H54 (cell line): ENCODE measurements around the gene ABCB8.

Experiments used
- DNase-seq: peaks from one replicate; pipeline ENCODE4 v3.0.0; 2011; ENCODE audit warnings: low spot score, mixed read lengths; ENCODE audit not compliant: insufficient read length
- FAIRE-seq: peaks from 3 replicates; lab custom pipeline; 2011; peaks lifted over from hg19 to GRCh38; lab: Jason Lieb, UNC
- POLR2A ChIP-seq: IDR thresholded peaks from 2 replicates; pipeline ENCODE4 v1.6.1; 2011; ENCODE audit warnings: low read depth, mild to moderate bottlenecking, low read length

The ABCB8 gene

GRCh38 chr7:151078233-151079040, 50.2 kb downstream of the ABCB8 start:
- 0 out of 2 replicates have a peak, but pooled peaks have one; percentile 1 for TF ChIP-seq POLR2A
- FAIRE-seq (no peak), DNase-seq (no peak)

DNA sequence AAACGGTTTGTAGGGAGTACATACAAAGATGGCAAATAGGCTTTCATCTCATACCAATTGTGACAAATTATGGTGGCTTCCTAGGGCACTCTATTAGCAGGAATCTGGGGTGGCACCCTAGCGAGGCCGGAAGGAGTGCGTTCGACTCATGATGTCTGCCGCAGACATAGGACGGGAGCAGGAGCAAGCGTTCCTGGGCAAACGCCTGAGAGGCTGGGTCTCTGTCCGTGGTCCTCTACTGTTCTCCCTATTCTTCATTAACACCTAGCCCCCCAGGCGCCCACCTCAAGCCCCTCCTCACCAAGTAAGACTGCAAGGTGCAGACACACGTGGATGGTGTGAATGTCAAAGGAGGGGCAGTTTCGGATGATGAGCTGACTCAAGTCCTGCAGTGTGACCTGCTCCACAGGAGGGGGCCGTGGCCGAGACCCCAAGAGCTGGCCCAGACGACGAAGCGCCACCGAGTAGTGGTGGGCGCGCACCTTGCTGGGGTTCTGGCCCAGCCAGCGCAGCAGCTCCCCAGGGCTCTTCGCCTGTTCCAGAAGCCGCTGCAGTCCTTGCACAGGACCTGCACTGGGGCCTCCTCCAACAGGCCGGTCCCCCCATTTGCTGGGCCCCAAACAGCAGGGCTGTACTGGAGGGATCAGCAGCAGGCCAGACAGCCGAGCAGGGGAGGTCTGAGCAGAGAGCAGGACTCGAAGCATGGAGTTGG, 51.1 kb downstream of the ABCB8 start:
- DNase-seq = no peak
- no peak for FAIRE-seq
- TF ChIP-seq POLR2A = no peak

DNA sequence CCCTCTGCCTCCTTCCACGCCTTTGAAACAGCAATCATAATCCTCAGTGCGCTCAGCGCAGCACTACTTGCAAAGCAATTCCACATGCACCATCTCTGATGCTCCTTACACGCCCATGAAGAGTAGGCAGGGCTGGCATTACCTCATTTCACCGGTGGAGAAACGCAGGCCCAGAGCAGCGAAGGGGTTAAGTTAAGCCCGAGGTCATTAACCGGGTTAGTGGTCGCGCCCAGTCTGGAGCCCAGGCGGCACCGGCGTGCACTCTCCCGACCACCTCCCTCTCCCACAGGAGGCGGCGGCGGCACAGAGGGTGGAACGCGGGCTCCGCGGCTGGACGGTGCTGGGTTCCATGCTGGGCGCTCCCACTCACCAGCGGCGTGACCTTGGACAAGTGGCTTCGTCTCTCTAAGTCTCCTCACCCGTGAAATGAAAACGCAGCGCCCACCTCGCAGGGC, 51.8 kb downstream of the ABCB8 start:
- DNase-seq = no peak

DNA sequence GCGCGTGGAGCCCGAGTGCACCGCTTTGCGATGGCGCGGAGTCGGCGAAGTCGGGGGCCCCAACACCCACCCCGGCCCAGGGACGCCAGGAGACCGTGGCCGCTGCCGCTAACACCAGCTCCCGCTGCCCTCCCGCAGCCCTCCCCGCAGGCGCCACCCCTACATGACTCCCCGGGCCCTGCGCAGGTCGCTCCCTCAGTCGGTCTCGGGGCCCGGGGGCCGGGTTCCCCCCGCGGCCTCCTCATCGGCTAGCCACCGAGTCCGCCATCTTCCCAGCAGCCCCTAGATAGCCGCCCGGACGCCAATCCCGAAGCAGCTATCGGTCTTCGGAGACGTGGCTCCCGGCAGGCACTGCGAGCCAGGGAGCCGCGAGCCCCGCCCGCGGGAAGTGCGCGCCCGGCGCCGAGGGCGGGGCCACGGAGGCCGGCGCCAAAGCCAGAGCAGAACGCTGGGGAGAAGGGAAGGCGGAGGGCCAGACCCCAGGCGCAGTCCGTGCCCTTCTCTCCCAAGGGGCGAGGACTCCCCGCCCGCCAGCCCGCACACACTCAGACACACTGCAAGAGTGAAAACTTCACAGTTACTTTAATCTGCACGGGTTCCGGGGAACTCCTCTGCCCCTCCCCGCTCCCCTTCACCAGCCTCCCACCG, 52.4 kb downstream of the ABCB8 start, which contains the start of gene FASTK:
Gene FASTK (minus strand): TSS at position 288 of the 648 bp plus-strand sequence. CDS start 43 bp downstream, at position 245.
- TF ChIP-seq POLR2A = peak; percentile 87
- FAIRE-seq = no peak

More for the DNA sequence above, 51.8 kb downstream of the ABCB8 start:
- no peak for FAIRE-seq
- no peak for TF ChIP-seq POLR2A

GRCh38 chr7:151081170-151082101, 53.2 kb downstream of the ABCB8 start:
- DNase-seq (no peak), FAIRE-seq (no peak)
- 0 out of 2 replicates have a peak, but pooled peaks have one; percentile 3 for TF ChIP-seq POLR2A

More for the DNA sequence above, 52.4 kb downstream of the ABCB8 start, which contains the start of gene FASTK:
- DNase-seq = peak; percentile 94

DNA sequence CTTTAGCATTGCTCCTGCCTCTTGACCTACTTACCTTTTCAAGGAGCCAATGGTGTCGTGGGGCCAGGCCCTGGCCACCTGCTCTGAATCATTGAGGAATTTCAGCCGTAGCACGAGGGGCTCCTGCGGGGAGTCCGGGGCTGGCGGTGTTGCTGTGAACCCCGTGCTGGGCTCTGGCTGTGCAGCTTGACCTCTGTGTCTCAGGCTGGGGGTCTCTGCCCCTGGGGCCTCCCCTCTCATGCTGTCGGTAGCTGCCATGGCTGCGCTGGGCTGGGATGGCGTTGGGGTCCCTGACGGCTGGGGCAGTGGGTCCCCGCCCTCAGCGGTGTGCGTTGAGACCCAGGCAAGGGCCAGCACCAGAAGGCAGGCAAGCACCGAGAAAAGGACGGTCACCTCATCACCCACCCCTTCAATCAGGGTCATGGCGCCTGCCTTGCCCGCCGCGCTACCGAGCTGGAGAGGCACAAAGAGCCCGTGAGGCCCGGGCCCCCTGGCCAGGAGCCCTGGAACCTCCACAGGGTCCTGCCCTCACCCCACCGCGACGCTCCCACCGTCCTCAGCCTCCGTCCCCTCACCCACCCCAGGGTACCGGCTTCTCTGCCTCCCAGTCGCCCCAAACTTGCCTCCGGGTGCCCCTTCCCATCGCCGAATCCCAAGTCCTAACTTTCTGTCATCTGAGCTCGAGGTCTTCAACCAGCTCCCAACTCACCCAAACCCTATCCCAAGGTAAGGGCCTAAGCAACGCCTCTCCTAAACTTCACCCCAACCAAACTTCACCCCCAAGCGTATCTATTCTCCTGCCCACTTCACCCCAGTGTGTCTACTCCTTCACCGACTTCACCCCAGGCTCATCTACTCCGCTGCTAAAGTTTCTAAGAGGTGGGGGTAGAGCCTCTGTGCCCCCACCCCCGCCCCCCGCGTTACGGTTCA, 54.2 kb downstream of the ABCB8 start:
- FAIRE-seq (no peak), DNase-seq (no peak)
- TF ChIP-seq POLR2A = no peak

DNA sequence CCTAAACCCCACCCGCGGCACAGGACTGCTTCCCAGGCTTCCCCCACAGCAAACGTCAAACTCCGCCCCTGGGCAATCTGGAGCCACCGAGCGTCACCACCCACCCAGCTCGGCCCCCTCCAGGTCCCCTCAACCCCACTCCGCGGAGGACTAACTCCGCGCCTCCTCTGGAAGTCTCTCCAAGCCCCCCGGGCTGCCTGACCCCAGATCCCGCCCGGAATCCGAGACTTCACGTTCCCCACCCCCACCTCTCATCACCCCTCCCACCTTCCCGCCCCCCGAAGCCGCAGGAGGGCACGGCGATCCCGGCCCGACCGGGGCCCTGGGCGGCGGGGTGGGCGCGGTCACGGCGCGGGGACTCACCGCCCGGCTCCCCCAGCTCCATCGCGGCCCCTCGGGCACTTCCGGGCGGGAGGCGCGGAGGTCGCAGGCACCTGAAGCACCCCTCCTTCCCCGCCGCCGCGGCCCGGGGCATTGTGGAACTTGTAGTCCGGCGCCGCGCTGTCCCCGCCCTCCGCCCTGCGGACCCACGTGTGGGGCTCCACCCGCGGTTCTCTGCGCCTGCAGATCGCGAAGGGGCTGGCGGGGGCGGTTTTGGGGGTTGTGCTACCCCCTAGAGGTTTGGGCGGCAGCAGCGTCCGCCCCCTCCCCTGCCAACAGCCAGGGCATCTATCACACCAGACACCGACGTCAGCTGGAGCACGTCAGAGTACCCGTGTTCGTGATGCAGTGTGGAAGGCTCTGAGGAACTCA, 55.0 kb downstream of the ABCB8 start, which contains the start of gene TMUB1:
Gene TMUB1 (minus strand): TSS at position 423 of the 753 bp plus-strand sequence. CDS start 930 bp downstream, outside the sequence.
- peak; percentile 43; the same call in 1 of the 2 replicates for TF ChIP-seq POLR2A
- DNase-seq (peak; percentile 76), FAIRE-seq (no peak)

DNA sequence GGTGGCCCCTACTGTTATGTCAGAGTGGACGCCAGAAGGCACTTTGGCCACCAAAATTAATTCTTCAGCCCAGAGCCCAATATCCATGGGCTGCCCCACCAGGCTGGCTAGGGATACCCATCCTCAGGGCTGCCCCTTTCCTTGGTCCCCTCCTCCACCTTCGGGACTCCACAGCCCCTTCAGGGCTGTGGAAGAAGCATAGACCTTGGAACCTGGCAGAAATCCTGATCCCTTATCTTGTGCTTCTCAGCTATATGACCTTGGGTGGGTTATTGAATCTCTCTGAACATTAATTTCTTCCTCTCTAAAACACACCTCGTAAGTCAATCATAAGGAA, 55.5 kb downstream of the ABCB8 start:
- FAIRE-seq = no peak

DNA sequence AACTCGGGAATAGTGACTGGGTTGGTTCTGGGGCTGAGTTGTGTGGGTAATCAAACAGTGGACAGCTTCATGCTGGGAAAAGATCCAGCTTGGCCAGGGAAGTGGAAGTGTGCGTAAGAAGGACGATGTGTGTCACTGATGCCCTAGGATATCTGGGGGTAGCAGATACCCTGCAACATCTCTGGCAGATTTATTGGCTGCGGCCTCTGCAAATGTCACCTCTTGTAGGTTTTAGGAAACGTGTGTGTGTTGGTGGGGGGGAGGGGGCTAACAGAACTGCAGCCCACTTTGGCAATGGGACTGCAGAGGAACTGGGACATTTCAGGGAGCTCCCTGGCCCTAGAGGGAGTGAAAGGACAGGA, 57.1 kb downstream of the ABCB8 start:
- no peak for TF ChIP-seq POLR2A
- DNase-seq = no peak
- FAIRE-seq = no peak

More for the DNA sequence above, 55.5 kb downstream of the ABCB8 start:
- no peak for DNase-seq
- TF ChIP-seq POLR2A = no peak

GRCh38 chr7:151085691-151086620, 57.7 kb downstream of the ABCB8 start, which contains the start of gene AGAP3:
Gene AGAP3 (plus strand): TSS chr7:151086475. CDS start chr7:151086742, 267 bp downstream.
- peak; percentile 94 for DNase-seq
- no peak for FAIRE-seq
- peak; percentile 65 for TF ChIP-seq POLR2A
